ENCODE data around the gene TNFSF13. TPM values are rescaled to one million over a fixed set of nuclear protein-coding genes. Genes with fewer than 3 reads are reported as not detected.

TNFSF13 gene
- total RNA-seq, 1 experiment from 2014 or later: 0.94 TPM

- Histone ChIP-seq H3K27ac (ENCODE audit: insufficient read length, low read depth, low read length) (no peak overlapping the region), H4K20me1 (ENCODE audit: control insufficient read depth, insufficient read depth, insufficient read length) (no peaks in the 10 kb centered on the region), H3K23ac (ENCODE audit: insufficient read length, low read depth, low read length) (no peak overlapping the region), H3T11ph (ENCODE audit: low read length) (no peak overlapping the region), H4K8ac (replicated peaks; ENCODE audit: insufficient read length, low read depth, low read length) (no peak overlapping the region), H4K5ac (ENCODE audit: insufficient read length, low read depth, low read length) (no peak overlapping the region), H3K9ac (ENCODE audit: extremely low read depth, insufficient read length, low read length) (no peak overlapping the region), H3K23me2 (ENCODE audit: insufficient read length, low read depth, low read length, poor library complexity, severe bottlenecking) (no peaks in the 10 kb centered on the region), H3K14ac (ENCODE audit: insufficient read depth, low read length) (no peak overlapping the region), H2AK5ac (ENCODE audit: insufficient read length, low read length) (no peak overlapping the region), H2BK5ac (ENCODE audit: insufficient read length, low read length) (no peak overlapping the region), H3K4me2 (ENCODE audit: insufficient read depth, insufficient read length, low read length) (no peak overlapping the region), H3K9me3 (ENCODE audit: control insufficient read depth, low read depth, low read length) (no peaks in the 10 kb centered on the region), H3K79me2 (ENCODE audit: insufficient read depth, low read length) (no peaks in the 10 kb centered on the region), H3K79me1 (ENCODE audit: insufficient read depth, low read depth, low read length, poor library complexity, severe bottlenecking) (no peaks in the 10 kb centered on the region), H3K27me3 (ENCODE audit: insufficient read depth, low read length) (0 out of 2 replicates have a peak, but pooled peaks cover under 1% of the 10 kb centered on the region), H2BK120ac (ENCODE audit: low read depth, low read length, poor library complexity, severe bottlenecking) (no peak overlapping the region), H4K91ac (ENCODE audit: insufficient read length, low read depth, low read length) (no peak overlapping the region), H3K56ac (ENCODE audit: insufficient read length, low read depth, low read length) (no peak overlapping the region), H2BK12ac (ENCODE audit: insufficient read length, low read depth, low read length) (no peak overlapping the region), H2AFZ (ENCODE audit: low read length) (no peak overlapping the region), H2BK15ac (ENCODE audit: low read depth, low read length) (no peak overlapping the region), H3K18ac (ENCODE audit: insufficient read length, low read depth, low read length) (no peak overlapping the region), H3K4me1 (ENCODE audit: insufficient read depth, low read length) (no peaks in the 10 kb centered on the region), H2BK20ac (ENCODE audit: low read depth, low read length, poor library complexity, severe bottlenecking) (no peak overlapping the region), H3K4ac (ENCODE audit: low read depth, low read length) (no peak overlapping the region)
- no peak for TF ChIP-seq CTCF (conservative IDR thresholded peaks at IDR 0.05)
- peaks cover 0 to 5% of the 10 kb centered on the region in 2 experiments; a peak in 2 of 4 replicates for H3K4me1 Mint-ChIP-seq
- H3K27ac Mint-ChIP-seq: peak overlapping the region in 1 of 3 experiments; percentile 57; a peak in 1 of 7 replicates
- H3K27me3 Mint-ChIP-seq (ENCODE audit: low read depth): peaks cover 27% of the 10 kb centered on the region
- no peaks in the 10 kb centered on the region; a peak in 1 of 7 replicates for H3K36me3 Mint-ChIP-seq (ENCODE audit: insufficient read depth in 1 of 3, low read depth in 3 of 3)
- WGBS (ENCODE audit: extremely low coverage, insufficient read length, low lambda C conversion rate): no CpG with 5 or more reads among the region's 11 CpGs
- no peak for DNase-seq
- H3K4me3 Mint-ChIP-seq: no peak overlapping the region
- peaks cover 0 to 6% of the 10 kb centered on the region in 2 experiments; a peak in 4 of 5 replicates for H3K9me3 Mint-ChIP-seq
Observed at GRCh38 chr17:7538891-7539545, 19.5 kb upstream of the TNFSF13 start.
